ENCODE results near the gene BCS1L. TPM values are rescaled to one million over a fixed set of nuclear protein-coding genes. Genes with fewer than 3 reads are reported as not detected.

BCS1L gene
- total and polyA plus RNA-seq, 9 of the 15 experiments (the other 6 are each of a cell fraction or from before 2014, with no cell fraction given): 37.6 to 103 (median 56.7) TPM

DNA sequence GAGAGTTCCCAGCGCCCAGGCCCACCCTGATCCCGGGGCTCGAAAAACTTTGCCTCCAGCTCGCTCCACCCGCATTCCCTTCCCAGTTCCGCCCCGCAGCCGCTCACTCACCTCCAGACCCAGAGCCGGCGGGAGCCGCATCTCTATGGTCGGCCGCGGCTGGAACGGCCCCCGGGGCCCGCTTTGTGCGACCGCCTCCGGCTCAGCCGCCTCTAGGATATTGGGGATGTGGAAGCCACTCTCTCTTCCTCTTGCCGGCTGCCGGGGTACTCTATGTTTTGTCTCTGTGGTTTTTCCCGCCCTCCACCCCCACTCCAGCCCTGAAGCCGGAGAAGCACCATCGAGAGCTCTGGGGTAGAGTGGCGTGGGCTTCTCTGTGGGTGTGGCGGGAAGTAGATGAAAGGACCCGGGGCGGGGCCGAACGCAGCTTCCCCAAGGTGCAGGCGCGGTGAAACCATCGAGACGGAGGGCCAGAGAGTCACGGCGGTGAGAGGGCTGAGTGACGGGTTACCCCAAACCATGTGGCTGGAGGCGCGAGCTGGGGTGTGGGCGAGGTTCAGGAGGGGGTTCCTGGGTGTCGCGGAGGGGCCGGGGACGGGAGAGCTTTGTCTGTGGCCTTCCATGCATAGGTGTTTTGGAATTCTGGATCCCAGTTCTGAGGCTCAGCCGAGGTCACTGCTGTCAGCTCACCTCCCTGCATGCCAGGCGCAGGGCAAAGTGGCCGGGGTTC is at the start of gene BCS1L, which contains the start of gene ZNF142 (continued):
- TF ChIP-seq CREM (IDR thresholded peaks at IDR 0.05; ENCODE audit: low read depth) (peak; percentile 79), ATF6 (CRISPR knock-in tag; IDR thresholded peaks at IDR 0.05) (no peak; the same call in 1 of the 2 replicates), NR2C1 (IDR thresholded peaks at IDR 0.05) (no peak), NR2C1 (tag; IDR thresholded peaks at IDR 0.05) (0 out of 2 replicates have a peak, but pooled peaks have one; percentile 41), MTA1 (IDR thresholded peaks at IDR 0.05; ENCODE audit: borderline replicate concordance) (no peak), CXXC5 (CRISPR knock-in tag; IDR thresholded peaks at IDR 0.05) (peak; percentile 53), HNRNPLL (IDR thresholded peaks at IDR 0.05; ENCODE audit: low read depth, low read length, poor library complexity, severe bottlenecking) (peak; percentile 40), DNMT1 (IDR thresholded peaks at IDR 0.05) (no peak), ZNF586 (CRISPR knock-in tag; conservative IDR thresholded peaks at IDR 0.05) (no peak), RBFOX2 (IDR thresholded peaks at IDR 0.05; ENCODE audit: low read depth, low read length) (peak; percentile 91), TBL1XR1 (IDR thresholded peaks at IDR 0.05; ENCODE audit: low read length in 2 of 2) (peak in 1 of 2 experiments; percentile 7; a peak in 1 of 4 replicates), CHD2 (IDR thresholded peaks at IDR 0.05; ENCODE audit: low read depth, low read length) (no peak), ZNF507 (tag; conservative IDR thresholded peaks at IDR 0.05) (no peak), PHF8 (IDR thresholded peaks at IDR 0.05; ENCODE audit: borderline replicate concordance, low read length) (peak; percentile 69; the same call in 1 of the 2 replicates), ZNF707 (CRISPR knock-in tag; conservative IDR thresholded peaks at IDR 0.05) (no peak), SMARCB1 (IDR thresholded peaks at IDR 0.05; ENCODE audit: insufficient read length, low read depth) (no peak), NCOR1 (IDR thresholded peaks at IDR 0.05) (no peak), CEBPG (CRISPR knock-in tag; IDR thresholded peaks at IDR 0.05) (no peak), CEBPG (tag; conservative IDR thresholded peaks at IDR 0.05 in 1 of 2, IDR thresholded peaks at IDR 0.05 in 1 of 2) (no peak), RCOR1 (IDR thresholded peaks at IDR 0.05; ENCODE audit: borderline replicate concordance in 1 of 2, low read depth in 2 of 2, low read length in 2 of 2) (no peak), ZNF589 (CRISPR knock-in tag; IDR thresholded peaks at IDR 0.05; ENCODE audit: low read depth) (no peak), KAT8 (IDR thresholded peaks at IDR 0.05; ENCODE audit: low read depth) (no peak), NFRKB (IDR thresholded peaks at IDR 0.05; ENCODE audit: low read depth) (no peak), SOX6 (IDR thresholded peaks at IDR 0.05) (no peak)
- TF ChIP-seq, protein P1, sequence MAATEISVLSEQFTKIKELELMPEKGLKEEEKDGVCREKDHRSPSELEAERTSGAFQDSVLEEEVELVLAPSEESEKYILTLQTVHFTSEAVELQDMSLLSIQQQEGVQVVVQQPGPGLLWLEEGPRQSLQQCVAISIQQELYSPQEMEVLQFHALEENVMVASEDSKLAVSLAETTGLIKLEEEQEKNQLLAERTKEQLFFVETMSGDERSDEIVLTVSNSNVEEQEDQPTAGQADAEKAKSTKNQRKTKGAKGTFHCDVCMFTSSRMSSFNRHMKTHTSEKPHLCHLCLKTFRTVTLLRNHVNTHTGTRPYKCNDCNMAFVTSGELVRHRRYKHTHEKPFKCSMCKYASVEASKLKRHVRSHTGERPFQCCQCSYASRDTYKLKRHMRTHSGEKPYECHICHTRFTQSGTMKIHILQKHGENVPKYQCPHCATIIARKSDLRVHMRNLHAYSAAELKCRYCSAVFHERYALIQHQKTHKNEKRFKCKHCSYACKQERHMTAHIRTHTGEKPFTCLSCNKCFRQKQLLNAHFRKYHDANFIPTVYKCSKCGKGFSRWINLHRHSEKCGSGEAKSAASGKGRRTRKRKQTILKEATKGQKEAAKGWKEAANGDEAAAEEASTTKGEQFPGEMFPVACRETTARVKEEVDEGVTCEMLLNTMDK (IDR thresholded peaks at IDR 0.05; ENCODE audit: borderline replicate concordance, insufficient read depth, low read depth, low read length, poor library complexity, severe bottlenecking): peak; percentile 50
- TF ChIP-seq, protein P2, sequence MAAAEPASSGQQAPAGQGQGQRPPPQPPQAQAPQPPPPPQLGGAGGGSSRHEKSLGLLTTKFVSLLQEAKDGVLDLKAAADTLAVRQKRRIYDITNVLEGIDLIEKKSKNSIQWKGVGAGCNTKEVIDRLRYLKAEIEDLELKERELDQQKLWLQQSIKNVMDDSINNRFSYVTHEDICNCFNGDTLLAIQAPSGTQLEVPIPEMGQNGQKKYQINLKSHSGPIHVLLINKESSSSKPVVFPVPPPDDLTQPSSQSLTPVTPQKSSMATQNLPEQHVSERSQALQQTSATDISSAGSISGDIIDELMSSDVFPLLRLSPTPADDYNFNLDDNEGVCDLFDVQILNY (CRISPR knock-in tag; IDR thresholded peaks at IDR 0.05): no peak

Measured in K562 (cell line).